SK-N-SH (cell line): ENCODE measurements around the gene FLYWCH1. TPM values are rescaled to one million over a fixed set of nuclear protein-coding genes. Genes with fewer than 3 reads are reported as not detected.

Experiments
- CTCF ChIA-PET: fragments of 300-600, 350-600 bp; formaldehyde crosslinking; extraction: SDS; loops from one replicate; lab custom pipeline; 2021; lab: Yijun Ruan, JAX
- POLR2A ChIA-PET: fragments of 350-600 bp; sonication (Branson Sonifier 250); formaldehyde crosslinking; extraction: SDS; loops from one replicate; lab custom pipeline; 2020; ENCODE audit warnings: antibody characterized with exemption, inconsistent platforms; lab: Yijun Ruan, JAX
- DNase-seq: peaks from one replicate; pipeline ENCODE4 v3.0.0; 2012
- H2AFZ ChIP-seq: fragments of 200-600 bp; sonication (generic); 2 replicates; pipeline ENCODE4 v1.8.1; 2016; ENCODE audit warnings: antibody characterized with exemption, mild to moderate bottlenecking, low read depth
- H3F3A ChIP-seq: fragments of 200-600 bp; sonication (generic); replicated peaks from 2 replicates; pipeline ENCODE3; 2016; ENCODE audit warnings: antibody characterized with exemption, mild to moderate bottlenecking; ENCODE audit not compliant: insufficient read depth
- H3K27ac ChIP-seq, 2 experiments: fragments of 200-500 bp in 1 of 2; fragments of 200-600 bp in 1 of 2; sonication (Bioruptor generic) in 1 of 2; sonication (generic), shearing (Covaris generic) in 1 of 2; 2 replicates each; pipeline versions ENCODE4 v1.5.1 to v1.6.1; 2014 to 2016; ENCODE audit warnings: low read depth in 2 of 2, inconsistent platforms in 1 of 2, low read length in 1 of 2, mild to moderate bottlenecking in 1 of 2, mixed read lengths in 1 of 2
- H3K27me3 ChIP-seq: fragments of 200-600 bp; sonication (generic), shearing (Covaris generic); 2 replicates; pipeline ENCODE4 v1.6.1; 2016; ENCODE audit warnings: mixed run types; ENCODE audit not compliant: insufficient read depth
- H3K36me3 ChIP-seq, 2 experiments: fragments of 200-500 bp in 1 of 2; fragments of 200-600 bp in 1 of 2; sonication (Bioruptor generic) in 1 of 2; sonication (generic) in 1 of 2; replicated peaks in 1 of 2; 2 replicates each; pipeline versions ENCODE3 to v1.5.1; 2014 to 2016; ENCODE audit warnings: low read length in 1 of 2, mild to moderate bottlenecking in 1 of 2; ENCODE audit not compliant: insufficient read depth in 2 of 2, control insufficient read depth in 1 of 2
- H3K4me1 ChIP-seq, 2 experiments: fragments of 200-500 bp in 1 of 2; fragments of 200-600 bp in 1 of 2; sonication (Bioruptor generic) in 1 of 2; sonication (generic), shearing (Covaris generic) in 1 of 2; 2 replicates each; pipeline versions ENCODE4 v1.5.1 to v1.6.1; 2014 to 2016; ENCODE audit warnings: low read depth in 1 of 2, low read length in 1 of 2, mixed run types in 1 of 2; ENCODE audit not compliant: insufficient read depth in 2 of 2, control insufficient read depth in 1 of 2
- H3K4me2 ChIP-seq: fragments of 200-600 bp; sonication (generic), shearing (Covaris generic); 2 replicates; pipeline ENCODE4 v1.6.1; 2017; ENCODE audit warnings: mixed run types
- H3K4me3 ChIP-seq, 2 experiments: fragments of 200-500 bp in 1 of 2; fragments of 200-600 bp in 1 of 2; sonication (Bioruptor generic) in 1 of 2; sonication (generic), shearing (Covaris generic) in 1 of 2; 2 replicates each; pipeline versions ENCODE4 v1.5.1 to v1.8.1; 2014 to 2016; ENCODE audit warnings: low read depth in 2 of 2, inconsistent platforms in 1 of 2, low read length in 1 of 2, mild to moderate bottlenecking in 1 of 2, mixed read lengths in 1 of 2, moderate library complexity in 1 of 2
- H3K79me2 ChIP-seq: fragments of 200-600 bp; sonication (generic); 2 replicates; pipeline ENCODE4 v1.8.1; 2017; ENCODE audit warnings: mild to moderate bottlenecking; ENCODE audit not compliant: insufficient read depth
- H3K9ac ChIP-seq: fragments of 200-600 bp; sonication (generic); 2 replicates; pipeline ENCODE4 v1.6.1; 2017; ENCODE audit warnings: mixed run types
- H3K9me2 ChIP-seq: fragments of 200-600 bp; sonication (generic); 2 replicates; pipeline ENCODE4 v1.6.1; 2017; ENCODE audit warnings: mixed run types
- H3K9me3 ChIP-seq: fragments of 200-600 bp; sonication (generic); 2 replicates; pipeline ENCODE4 v1.6.1; 2017; ENCODE audit warnings: mixed run types, mild to moderate bottlenecking, moderate library complexity
- H4K20me1 ChIP-seq: fragments of 200-600 bp; sonication (generic); 2 replicates; pipeline ENCODE4 v1.6.1; 2017; ENCODE audit warnings: mild to moderate bottlenecking, mixed run types; ENCODE audit not compliant: insufficient read depth
- EZH2phosphoT487 ChIP-seq: fragments of 200-600 bp; sonication (generic); IDR thresholded peaks from 2 replicates; pipeline ENCODE4 v1.6.1; 2017; ENCODE audit warnings: low read depth, mixed run types, mild to moderate bottlenecking, antibody characterized with exemption, moderate library complexity, borderline replicate concordance
- JUND ChIP-seq: IDR thresholded peaks from 2 replicates; pipeline ENCODE4 v1.4.0; 2012
- MXI1 ChIP-seq: IDR thresholded peaks from 2 replicates; pipeline ENCODE4 v1.6.1; 2012; ENCODE audit warnings: mild to moderate bottlenecking, low read depth, low read length, improper control_type of control experiment
- NRF1 ChIP-seq: IDR thresholded peaks from 2 replicates; pipeline ENCODE4 v1.6.1; 2012; ENCODE audit warnings: low read depth, mild to moderate bottlenecking, low read length
- POLR2AphosphoS5 ChIP-seq: IDR thresholded peaks from 2 replicates; pipeline ENCODE4 v1.6.1; 2012; ENCODE audit warnings: low read depth, low read length
- RAD21 ChIP-seq: IDR thresholded peaks from 2 replicates; pipeline ENCODE4 v1.6.1; 2012; ENCODE audit warnings: mild to moderate bottlenecking, low read length
- RCOR1 ChIP-seq: fragments of 150-350 bp; IDR thresholded peaks from 2 replicates; pipeline ENCODE4 v1.6.1; 2017; ENCODE audit warnings: antibody characterized with exemption, low read length
- RFX5 ChIP-seq: IDR thresholded peaks from 2 replicates; pipeline ENCODE4 v1.6.1; 2012; ENCODE audit warnings: mild to moderate bottlenecking, improper control_type of control experiment, low read length
- SIN3A ChIP-seq: IDR thresholded peaks from 2 replicates; pipeline ENCODE4 v1.6.1; 2012; ENCODE audit warnings: low read depth, mild to moderate bottlenecking, low read length, moderate library complexity, borderline replicate concordance
- TAF1 ChIP-seq: IDR thresholded peaks from 2 replicates; pipeline ENCODE4 v1.6.1; 2012; ENCODE audit warnings: low read depth, mild to moderate bottlenecking, low read length, moderate library complexity, borderline replicate concordance
- TEAD4 ChIP-seq: IDR thresholded peaks from 2 replicates; pipeline ENCODE4 v1.4.0; 2012; ENCODE audit warnings: mild to moderate bottlenecking, borderline replicate concordance; ENCODE audit not compliant: insufficient read depth
- YY1 ChIP-seq: IDR thresholded peaks from 2 replicates; pipeline ENCODE4 v1.4.0; 2012; ENCODE audit warnings: low read depth, mild to moderate bottlenecking
- WGBS: methylation state at CpG from one replicate; pipeline ENCODE4 v1.1.6; 2017; ENCODE audit warnings: low lambda C conversion rate; 5-methylcytosine and 5-hydroxymethylcytosine counted together
- polyA plus RNA-seq, 3 experiments: library from polyadenylated mRNA; depleted of rRNA; stranded (reverse); fragments of >200 nt; gene quantifications; 2 replicates each; pipeline ENCODE4 v1.2.3, GENCODE V29; 2012
- TF ChIP-seq, protein P1 (sequence below): IDR thresholded peaks from 2 replicates; pipeline ENCODE4 v1.4.0; 2012; ENCODE audit warnings: low read depth, borderline replicate concordance
- TF ChIP-seq, protein P2 (sequence below): IDR thresholded peaks from 2 replicates; pipeline ENCODE4 v1.6.1; 2012; ENCODE audit warnings: mild to moderate bottlenecking, low read depth, low read length, moderate library complexity
- TF ChIP-seq, protein P3 (sequence below): fragments of 150-350 bp; IDR thresholded peaks from 2 replicates; pipeline ENCODE4 v1.6.1; 2016; ENCODE audit warnings: mild to moderate bottlenecking, low read depth, low read length

FLYWCH1 gene
- polyA plus RNA-seq, 1 of the 3 experiments (the other 2 are of a cell fraction), result 30.1 TPM

DNA sequence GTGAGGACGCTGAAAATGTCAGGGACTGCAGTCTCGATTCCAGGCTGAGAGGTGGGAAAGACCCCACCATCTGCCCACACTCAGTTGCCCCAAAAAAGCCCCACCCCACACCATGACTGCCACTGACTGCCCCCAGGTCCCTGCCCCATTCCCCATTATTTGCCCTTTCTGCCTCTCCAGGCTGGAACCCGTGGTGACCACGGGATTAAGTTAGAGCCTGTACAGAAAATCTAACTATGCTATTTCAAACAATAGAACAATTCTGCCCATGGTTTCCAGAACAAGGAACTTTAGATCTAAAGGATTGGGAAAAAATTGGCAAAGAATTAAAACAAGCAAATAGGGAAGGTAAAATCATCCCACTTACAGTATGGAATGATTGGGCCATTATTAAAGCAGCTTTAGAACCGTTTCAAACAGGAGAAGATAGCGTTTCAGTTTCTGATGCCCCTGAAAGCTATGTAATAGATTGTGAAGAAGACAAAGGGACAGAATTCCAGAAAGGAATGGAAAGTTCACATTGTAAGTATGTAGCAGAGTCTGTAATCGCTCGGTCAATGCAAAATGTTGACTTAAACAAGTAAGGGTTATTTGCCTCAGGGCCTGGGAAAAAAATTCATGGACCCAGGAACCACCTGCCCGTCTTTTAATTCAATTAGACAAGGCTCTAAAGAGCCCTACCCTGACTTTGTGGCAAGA is 14.4 kb downstream of the FLYWCH1 start:
- H2AFZ ChIP-seq, result no peak overlapping the region
- no peak for TF ChIP-seq YY1
- TF ChIP-seq RFX5, result no peak
- TF ChIP-seq, protein P1, sequence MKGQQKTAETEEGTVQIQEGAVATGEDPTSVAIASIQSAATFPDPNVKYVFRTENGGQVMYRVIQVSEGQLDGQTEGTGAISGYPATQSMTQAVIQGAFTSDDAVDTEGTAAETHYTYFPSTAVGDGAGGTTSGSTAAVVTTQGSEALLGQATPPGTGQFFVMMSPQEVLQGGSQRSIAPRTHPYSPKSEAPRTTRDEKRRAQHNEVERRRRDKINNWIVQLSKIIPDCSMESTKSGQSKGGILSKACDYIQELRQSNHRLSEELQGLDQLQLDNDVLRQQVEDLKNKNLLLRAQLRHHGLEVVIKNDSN, result no peak
- no peak for TF ChIP-seq EZH2phosphoT487
- no peak for TF ChIP-seq TAF1
- TF ChIP-seq TEAD4, result no peak
- TF ChIP-seq SIN3A, result no peak
- no peak for TF ChIP-seq NRF1
- no peak for TF ChIP-seq MXI1
- TF ChIP-seq RAD21, result no peak
- TF ChIP-seq JUND, result no peak
- no peak for TF ChIP-seq RCOR1
- TF ChIP-seq, protein P2, sequence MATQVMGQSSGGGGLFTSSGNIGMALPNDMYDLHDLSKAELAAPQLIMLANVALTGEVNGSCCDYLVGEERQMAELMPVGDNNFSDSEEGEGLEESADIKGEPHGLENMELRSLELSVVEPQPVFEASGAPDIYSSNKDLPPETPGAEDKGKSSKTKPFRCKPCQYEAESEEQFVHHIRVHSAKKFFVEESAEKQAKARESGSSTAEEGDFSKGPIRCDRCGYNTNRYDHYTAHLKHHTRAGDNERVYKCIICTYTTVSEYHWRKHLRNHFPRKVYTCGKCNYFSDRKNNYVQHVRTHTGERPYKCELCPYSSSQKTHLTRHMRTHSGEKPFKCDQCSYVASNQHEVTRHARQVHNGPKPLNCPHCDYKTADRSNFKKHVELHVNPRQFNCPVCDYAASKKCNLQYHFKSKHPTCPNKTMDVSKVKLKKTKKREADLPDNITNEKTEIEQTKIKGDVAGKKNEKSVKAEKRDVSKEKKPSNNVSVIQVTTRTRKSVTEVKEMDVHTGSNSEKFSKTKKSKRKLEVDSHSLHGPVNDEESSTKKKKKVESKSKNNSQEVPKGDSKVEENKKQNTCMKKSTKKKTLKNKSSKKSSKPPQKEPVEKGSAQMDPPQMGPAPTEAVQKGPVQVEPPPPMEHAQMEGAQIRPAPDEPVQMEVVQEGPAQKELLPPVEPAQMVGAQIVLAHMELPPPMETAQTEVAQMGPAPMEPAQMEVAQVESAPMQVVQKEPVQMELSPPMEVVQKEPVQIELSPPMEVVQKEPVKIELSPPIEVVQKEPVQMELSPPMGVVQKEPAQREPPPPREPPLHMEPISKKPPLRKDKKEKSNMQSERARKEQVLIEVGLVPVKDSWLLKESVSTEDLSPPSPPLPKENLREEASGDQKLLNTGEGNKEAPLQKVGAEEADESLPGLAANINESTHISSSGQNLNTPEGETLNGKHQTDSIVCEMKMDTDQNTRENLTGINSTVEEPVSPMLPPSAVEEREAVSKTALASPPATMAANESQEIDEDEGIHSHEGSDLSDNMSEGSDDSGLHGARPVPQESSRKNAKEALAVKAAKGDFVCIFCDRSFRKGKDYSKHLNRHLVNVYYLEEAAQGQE, result no peak
- TF ChIP-seq POLR2AphosphoS5, result no peak
- TF ChIP-seq, protein P3, sequence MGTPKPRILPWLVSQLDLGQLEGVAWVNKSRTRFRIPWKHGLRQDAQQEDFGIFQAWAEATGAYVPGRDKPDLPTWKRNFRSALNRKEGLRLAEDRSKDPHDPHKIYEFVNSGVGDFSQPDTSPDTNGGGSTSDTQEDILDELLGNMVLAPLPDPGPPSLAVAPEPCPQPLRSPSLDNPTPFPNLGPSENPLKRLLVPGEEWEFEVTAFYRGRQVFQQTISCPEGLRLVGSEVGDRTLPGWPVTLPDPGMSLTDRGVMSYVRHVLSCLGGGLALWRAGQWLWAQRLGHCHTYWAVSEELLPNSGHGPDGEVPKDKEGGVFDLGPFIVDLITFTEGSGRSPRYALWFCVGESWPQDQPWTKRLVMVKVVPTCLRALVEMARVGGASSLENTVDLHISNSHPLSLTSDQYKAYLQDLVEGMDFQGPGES, result no peak
- 76% methylated on average over 9 of the region's 9 CpGs for WGBS
- H3K27me3 ChIP-seq, result no peaks in the 10 kb centered on the region
- ChIA-PET CTCF (interaction anchor here (0.5 to 3.6 kb wide), 35 partner anchors 10 to 210 kb away, joined by 3 to 54 read pairs (median 6); partner anchors contain the start of genes FLYWCH1, FLYWCH2, PAQR4 and PRSS27), POLR2A (no interaction called here)
- no peaks in the 10 kb centered on the region for H3K9me3 ChIP-seq
- no peak overlapping the region for H3K9ac ChIP-seq
- H3K4me2 ChIP-seq, result no peak overlapping the region
- H4K20me1 ChIP-seq, result no peaks in the 10 kb centered on the region
- no peak overlapping the region for H3K27ac ChIP-seq
- no peak for DNase-seq
- H3K36me3 ChIP-seq, result peaks cover 10 to 16% of the 10 kb centered on the region in 2 experiments
- peaks cover 10% of the 10 kb centered on the region; the same call in 1 of the 2 replicates for H3K79me2 ChIP-seq
- H3K9me2 ChIP-seq, result no peaks in the 10 kb centered on the region
- peaks cover 5% of the 10 kb centered on the region for H3F3A ChIP-seq
- H3K4me1 ChIP-seq, result peaks cover 0 to 5% of the 10 kb centered on the region in 2 experiments; a peak in 1 of 4 replicates
- no peak overlapping the region for H3K4me3 ChIP-seq
